Smooth muscle cell (in vitro differentiated cells): ENCODE measurements around the gene SELENOM. TPM values are rescaled to one million over a fixed set of nuclear protein-coding genes. Genes with fewer than 3 reads are reported as not detected.

Source experiments
- DNase-seq: peaks from one replicate; lab custom pipeline; 2025; ENCODE audit not compliant: unreplicated experiment; lab: John Stamatoyannopoulos, UW
- H2AFZ ChIP-seq: fragments of 200-600 bp; sonication (generic); 2 replicates; pipeline ENCODE4 v1.6.0; 2016; ENCODE audit warnings: antibody characterized with exemption, low read depth, mild to moderate bottlenecking
- H3F3A ChIP-seq: fragments of 200-600 bp; sonication (generic); 2 replicates; pipeline ENCODE4 v1.6.0; 2017; ENCODE audit warnings: antibody characterized with exemption, low read depth
- H3K27ac ChIP-seq: fragments of 200-600 bp; sonication (generic); 2 replicates; pipeline ENCODE4 v1.5.1; 2016; ENCODE audit warnings: low read depth, mild to moderate bottlenecking
- H3K27me3 ChIP-seq: fragments of 200-600 bp; sonication (generic); 2 replicates; pipeline ENCODE4 v1.6.1; 2016; ENCODE audit warnings: low read depth, mild to moderate bottlenecking
- H3K36me3 ChIP-seq: fragments of 200-600 bp; sonication (generic); 2 replicates; pipeline ENCODE4 v1.5.1; 2016; ENCODE audit warnings: low read depth
- H3K4me1 ChIP-seq: fragments of 200-600 bp; sonication (generic); 2 replicates; pipeline ENCODE4 v1.5.1; 2016; ENCODE audit warnings: low read depth
- H3K4me2 ChIP-seq: fragments of 200-600 bp; sonication (generic); 2 replicates; pipeline ENCODE4 v1.6.0; 2016; ENCODE audit warnings: mild to moderate bottlenecking
- H3K4me3 ChIP-seq: fragments of 200-600 bp; sonication (generic); 2 replicates; pipeline ENCODE4 v1.5.1; 2016; ENCODE audit warnings: mild to moderate bottlenecking
- H3K79me2 ChIP-seq: fragments of 200-600 bp; sonication (generic); 2 replicates; pipeline ENCODE4 v1.6.0; 2016; ENCODE audit warnings: low read depth, mild to moderate bottlenecking
- H3K9ac ChIP-seq: fragments of 200-600 bp; sonication (generic); 2 replicates; pipeline ENCODE4 v1.6.0; 2016; ENCODE audit warnings: low read depth
- H3K9me3 ChIP-seq: fragments of 200-600 bp; sonication (generic); replicated peaks from 2 replicates; pipeline ENCODE4 v1.5.1; 2016; ENCODE audit warnings: low read depth
- H4K20me1 ChIP-seq: fragments of 200-600 bp; sonication (generic); 2 replicates; pipeline ENCODE4 v1.6.0; 2016; ENCODE audit warnings: low read depth
- CTCF ChIP-seq: fragments of 200-600 bp; sonication (generic); IDR thresholded peaks from 2 replicates; pipeline ENCODE4 v1.5.1; 2017; ENCODE audit warnings: borderline replicate concordance, mild to moderate bottlenecking, antibody characterized with exemption; ENCODE audit not compliant: insufficient read depth, poor library complexity, severe bottlenecking
- WGBS: methylation state at CpG from one replicate; pipeline ENCODE4 v1.1.7; 2016; ENCODE audit warnings: low lambda C conversion rate; 5-methylcytosine and 5-hydroxymethylcytosine counted together
- polyA plus RNA-seq: library from polyadenylated mRNA; unstranded; fragments of >200 nt; fragmentation: Nextera tagmentation; extraction: Ambion mirVana; gene quantifications from 2 replicates; pipeline ENCODE4 v1.2.1, GENCODE V29; 2016
- total RNA-seq: library from RNA; depleted of rRNA; stranded (reverse); fragments of >200 nt; gene quantifications from 2 replicates; pipeline ENCODE4 v1.2.3, GENCODE V29; 2014

The SELENOM gene
- total and polyA plus RNA-seq, 2 experiments from 2014 or later, result 450 to 600 TPM

GRCh38 chr22:31081963-31082605 is 25.3 kb downstream of the SELENOM start:
- H3K4me3 ChIP-seq, result peak overlapping the region; percentile 73
- H2AFZ ChIP-seq, result no peak overlapping the region
- H3K4me1 ChIP-seq, result peaks cover 28% of the 10 kb centered on the region
- WGBS, result 44% methylated on average over 6 of the region's 6 CpGs
- peaks cover 37% of the 10 kb centered on the region for H3K79me2 ChIP-seq
- no peak for TF ChIP-seq CTCF
- H3K4me2 ChIP-seq, result peak overlapping the region; percentile 91
- H3K27me3 ChIP-seq, result no peaks in the 10 kb centered on the region
- H3F3A ChIP-seq, result peaks cover 17% of the 10 kb centered on the region
- peak overlapping the region; percentile 95 for H3K9ac ChIP-seq
- DNase-seq, result no peak
- peaks cover 36% of the 10 kb centered on the region for H4K20me1 ChIP-seq
- peak overlapping the region; percentile 90 for H3K27ac ChIP-seq
- no peaks in the 10 kb centered on the region for H3K9me3 ChIP-seq
- no peaks in the 10 kb centered on the region for H3K36me3 ChIP-seq

GRCh38 chr22:31080848-31081649 is 26.3 kb downstream of the SELENOM start, which contains the start of gene SMTN:
TSS of gene SMTN (plus strand) at chr22:31081318. CDS start at chr22:31083259, 1,941 bp downstream.
- H3K4me2 ChIP-seq, result peak within 1 kb of the TSS; percentile 91
- H3K9ac ChIP-seq, result peak within 1 kb of the TSS; percentile 95
- DNase-seq, result peak; percentile 77
- H3K79me2 ChIP-seq, result peaks cover 31% of the 10 kb centered on the region
- H3F3A ChIP-seq, result peaks cover 17% of the 10 kb centered on the region
- peaks cover 28% of the 10 kb centered on the region for H3K4me1 ChIP-seq
- H3K4me3 ChIP-seq, result peak within 1 kb of the TSS; percentile 73
- no peaks in the 10 kb centered on the region for H3K27me3 ChIP-seq
- 1% methylated on average over 51 of the region's 63 CpGs for WGBS
- no peaks in the 10 kb centered on the region for H3K36me3 ChIP-seq
- H2AFZ ChIP-seq, result peak within 1 kb of the TSS; percentile 61
- H3K9me3 ChIP-seq, result no peaks in the 10 kb centered on the region
- peaks cover 26% of the 10 kb centered on the region for H4K20me1 ChIP-seq
- peak within 1 kb of the TSS; percentile 90 for H3K27ac ChIP-seq
- no peak for TF ChIP-seq CTCF

GRCh38 chr22:31080164-31080847 is 27.1 kb downstream of the SELENOM start:
- Histone ChIP-seq H3K27ac (peak overlapping the region; percentile 90), H3K9me3 (no peaks in the 10 kb centered on the region), H3K4me2 (peak overlapping the region; percentile 91), H3K4me1 (peaks cover 28% of the 10 kb centered on the region), H4K20me1 (peaks cover 25% of the 10 kb centered on the region), H2AFZ (peak overlapping the region; percentile 61), H3K79me2 (peaks cover 30% of the 10 kb centered on the region), H3F3A (peaks cover 17% of the 10 kb centered on the region), H3K9ac (peak overlapping the region; percentile 95), H3K36me3 (no peaks in the 10 kb centered on the region), H3K4me3 (peak overlapping the region; percentile 73), H3K27me3 (no peaks in the 10 kb centered on the region)
- TF ChIP-seq CTCF, result no peak
- DNase-seq, result no peak
- 51% methylated on average over 5 of the region's 5 CpGs for WGBS
